NAMALWA (cell line): ENCODE measurements around the gene TIAM1.

Experiments
- DNase-seq: peaks from one replicate; pipeline ENCODE4 v3.0.0-alpha.2; 2015; ENCODE audit warnings: low spot score

Gene TIAM1

DNA sequence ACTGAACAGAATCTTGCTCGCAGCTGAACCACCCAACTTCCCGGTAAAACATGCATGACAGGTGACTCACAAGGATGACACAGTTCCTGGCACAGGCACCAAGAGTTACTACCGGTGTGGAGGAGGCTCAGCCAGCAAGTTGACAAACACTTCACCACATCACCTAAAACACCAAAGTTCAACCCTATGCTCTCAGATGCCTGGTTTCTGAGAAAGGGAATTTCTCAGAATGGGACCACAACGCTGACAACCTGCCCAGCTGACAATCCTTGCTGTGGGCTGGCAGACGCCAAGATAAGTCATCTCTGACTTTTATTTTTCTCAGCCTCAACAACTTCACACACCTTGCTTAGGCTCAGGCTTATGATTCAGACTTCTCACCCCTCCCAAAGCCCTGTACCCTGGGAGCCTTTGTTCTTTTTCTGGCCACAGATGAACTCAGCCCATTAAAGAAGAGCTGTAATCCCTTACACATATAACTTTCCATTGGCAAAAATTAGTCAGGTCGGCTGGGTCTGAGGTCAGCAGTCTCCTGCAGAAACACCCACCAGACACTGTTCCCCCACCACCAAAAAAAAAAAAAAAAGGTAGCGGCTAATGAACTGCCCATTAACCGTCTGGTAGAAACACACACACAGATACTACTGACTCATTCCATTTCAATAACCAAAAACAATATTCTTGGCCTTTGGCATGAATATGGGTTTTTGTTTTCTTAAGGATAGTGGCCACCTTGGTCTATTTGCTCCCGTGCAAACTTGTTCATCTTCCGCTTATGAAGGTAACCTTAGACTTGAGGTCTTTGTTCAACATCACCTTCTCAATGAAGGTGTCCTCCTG lies 10.8 kb upstream of the TIAM1 start:
- no peak for DNase-seq

DNA sequence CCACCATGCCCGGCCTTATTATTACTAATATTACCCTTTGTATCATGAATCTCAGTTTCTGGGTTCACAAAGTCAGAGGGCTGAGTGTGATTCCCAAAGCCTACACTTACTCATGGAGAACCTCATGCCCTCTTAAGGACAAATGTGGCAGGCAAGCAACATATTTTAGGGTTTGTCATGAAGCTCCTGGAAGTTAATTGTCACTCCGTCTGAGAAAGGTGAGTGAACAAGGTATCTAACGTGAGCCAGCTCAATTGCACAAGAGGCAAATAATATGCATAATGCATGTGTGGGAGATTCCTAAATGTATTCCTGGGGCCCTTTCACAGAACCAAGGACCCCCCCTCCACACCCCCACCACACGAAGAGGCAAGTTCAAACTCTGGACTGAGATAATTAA lies 10.1 kb upstream of the TIAM1 start:
- no peak for DNase-seq

DNA sequence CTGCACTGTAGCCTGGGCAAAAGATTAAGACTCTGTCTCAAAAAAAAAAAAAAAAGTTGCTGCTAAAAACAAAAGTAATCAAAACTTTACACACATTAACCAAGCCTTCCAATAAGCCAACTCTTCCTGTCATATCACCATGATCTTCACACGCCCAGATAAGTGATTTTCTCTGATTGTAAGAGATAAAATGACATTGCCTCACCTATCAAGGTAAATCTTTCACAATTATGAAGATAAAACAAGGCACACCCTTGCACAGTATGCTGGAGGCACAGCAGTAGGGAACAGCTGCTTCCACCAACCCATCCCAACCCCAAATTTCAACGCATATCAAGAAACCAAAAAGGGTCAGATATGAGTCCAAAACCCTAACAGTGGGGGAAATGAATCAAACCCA lies 8.8 kb upstream of the TIAM1 start:
- DNase-seq = no peak

DNA sequence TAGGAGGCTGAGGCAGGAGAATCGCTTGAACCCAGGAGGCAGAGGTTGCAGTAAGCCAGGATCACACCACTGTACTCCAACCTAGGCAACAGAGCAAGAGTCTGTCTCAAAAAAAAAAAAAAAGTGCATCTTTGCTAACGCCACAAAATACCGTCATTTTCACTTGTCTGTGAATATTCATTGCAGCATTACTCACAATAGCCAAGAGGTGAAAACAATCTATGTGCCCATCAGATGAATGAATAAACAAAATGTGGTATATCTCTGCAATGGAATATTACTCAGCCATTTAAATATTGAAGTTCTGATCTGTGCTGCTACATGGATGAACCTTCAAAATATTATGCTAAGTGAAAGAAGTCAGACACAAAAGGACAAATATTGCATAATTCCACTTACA lies 7.9 kb upstream of the TIAM1 start:
- no peak for DNase-seq

DNA sequence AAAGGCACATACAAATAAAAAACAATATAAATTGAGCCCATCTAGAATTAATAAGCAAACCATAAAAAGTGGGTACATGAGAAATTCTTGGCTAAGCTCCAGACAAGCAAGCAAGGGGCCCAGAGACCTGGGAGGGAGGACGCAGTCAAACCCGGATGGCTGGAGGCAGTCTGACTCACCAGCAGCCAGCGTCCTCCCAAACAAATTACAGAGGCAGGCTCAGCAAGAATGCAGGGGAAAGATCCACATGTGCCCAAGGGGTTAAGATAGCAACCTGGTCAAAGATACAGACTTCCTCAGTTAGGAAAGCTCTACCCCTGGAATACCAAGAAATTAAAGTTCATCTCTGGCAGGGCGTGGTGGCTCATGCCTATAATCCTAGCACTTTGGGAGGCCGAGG lies 7.4 kb upstream of the TIAM1 start:
- DNase-seq = no peak

DNA sequence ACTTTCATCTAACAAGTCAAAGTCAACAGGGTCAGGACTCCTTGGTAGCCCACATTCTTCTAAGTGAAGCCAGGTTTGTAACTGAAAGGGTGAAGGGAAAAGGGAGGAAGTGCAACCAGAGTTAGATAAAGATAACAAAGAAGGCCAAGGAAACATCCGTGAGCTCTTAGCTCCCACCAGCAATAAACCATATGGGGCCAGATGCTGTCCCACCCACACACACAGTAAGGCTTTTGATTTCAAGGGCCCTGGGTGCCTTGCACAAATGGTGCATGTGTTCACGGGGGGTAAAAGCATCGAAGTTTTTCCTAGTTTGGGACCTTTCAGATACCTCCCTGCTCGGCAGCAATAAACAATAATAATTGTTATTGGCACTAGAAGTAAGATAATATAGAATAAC lies 5.1 kb upstream of the TIAM1 start:
- DNase-seq = no peak

DNA sequence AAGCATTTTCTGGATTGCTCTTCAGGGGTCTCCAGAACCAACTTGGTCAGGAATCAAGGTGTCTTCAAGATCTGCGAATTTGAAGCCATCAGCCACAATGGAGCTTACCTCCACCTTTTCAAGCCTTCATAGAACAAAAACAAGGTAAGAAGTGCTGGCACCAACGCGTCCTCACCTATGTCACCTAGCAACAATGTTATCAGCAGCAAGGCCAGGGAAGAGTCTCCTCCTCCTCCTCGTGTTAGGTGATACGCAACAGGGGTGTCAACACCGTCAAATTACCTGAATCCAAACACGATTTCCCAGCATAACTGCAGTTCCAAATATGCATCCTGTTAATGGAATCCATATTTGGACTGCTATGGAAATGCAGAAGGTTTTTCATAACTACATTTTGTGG lies 4.1 kb upstream of the TIAM1 start:
- DNase-seq = no peak

DNA sequence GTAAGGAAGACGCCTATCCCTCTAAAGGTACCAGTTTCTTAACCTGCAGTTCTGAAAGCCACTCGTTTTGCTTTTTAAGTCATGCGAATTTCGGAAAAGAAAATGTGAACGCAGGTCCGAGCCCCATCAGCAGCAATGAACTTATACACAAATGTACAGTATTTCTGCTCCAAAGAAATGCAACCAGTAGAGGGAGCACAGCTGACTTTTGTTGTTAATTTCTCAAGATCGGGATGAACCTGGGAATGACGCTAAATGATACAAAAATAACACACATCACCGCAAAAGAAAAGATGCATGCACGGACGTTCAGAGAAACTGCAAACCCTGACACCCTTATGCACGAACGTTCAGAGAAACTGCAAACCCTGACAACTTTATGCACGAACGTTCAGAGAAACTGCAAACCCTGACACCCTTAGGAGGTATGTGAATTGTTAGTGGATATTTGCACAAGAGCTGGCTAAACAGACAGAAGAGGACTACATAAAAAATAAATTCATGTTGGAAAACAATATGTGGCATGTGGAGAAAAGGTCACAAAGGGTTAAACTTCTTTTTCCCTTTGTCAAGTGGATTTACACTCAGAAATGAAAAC lies 3.5 kb upstream of the TIAM1 start:
- DNase-seq = peak; percentile 10

DNA sequence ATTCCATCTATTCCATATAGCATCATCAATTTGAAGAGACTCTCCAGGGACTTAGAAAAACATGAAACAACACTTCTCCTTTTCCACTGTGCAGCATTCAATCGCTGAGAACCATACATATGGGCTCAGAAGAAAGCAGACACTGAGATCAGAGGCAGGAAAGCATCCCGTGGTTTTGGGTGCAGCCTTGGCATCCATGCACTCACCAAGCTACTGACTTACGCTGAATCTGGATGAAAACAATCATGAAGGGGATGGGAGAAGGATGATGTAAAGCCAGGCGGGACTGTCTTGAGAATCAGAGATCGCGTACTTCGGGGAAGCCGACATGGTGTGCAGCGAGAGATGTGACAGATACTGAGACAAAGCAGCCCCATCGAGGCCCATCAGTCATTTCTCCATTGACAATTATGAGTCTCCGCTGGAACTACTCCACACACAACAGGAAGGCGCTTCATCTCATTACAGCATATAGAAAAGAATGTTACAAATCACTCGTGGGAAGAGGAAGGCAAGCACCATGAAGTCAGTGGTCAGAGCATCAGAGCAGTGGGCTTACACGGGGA lies 2.3 kb upstream of the TIAM1 start:
- no peak for DNase-seq

DNA sequence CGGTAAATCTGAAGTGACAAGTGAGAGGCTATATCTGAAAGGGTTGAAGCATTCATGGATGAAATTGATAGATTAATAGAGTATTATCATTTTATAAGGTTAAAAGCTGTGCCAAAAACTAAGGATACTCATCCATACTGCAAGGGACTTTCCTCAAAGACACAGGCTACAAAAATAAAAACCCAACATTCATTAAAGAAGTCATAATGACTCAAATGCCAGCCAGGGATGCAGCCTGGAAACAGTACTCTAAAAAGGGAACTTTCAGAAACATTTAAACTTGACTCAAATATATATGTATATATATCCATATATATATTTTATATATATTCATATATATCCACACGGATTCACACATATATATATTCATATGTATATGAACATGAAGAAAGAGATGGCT lies 1.1 kb upstream of the TIAM1 start:
- DNase-seq = no peak

DNA sequence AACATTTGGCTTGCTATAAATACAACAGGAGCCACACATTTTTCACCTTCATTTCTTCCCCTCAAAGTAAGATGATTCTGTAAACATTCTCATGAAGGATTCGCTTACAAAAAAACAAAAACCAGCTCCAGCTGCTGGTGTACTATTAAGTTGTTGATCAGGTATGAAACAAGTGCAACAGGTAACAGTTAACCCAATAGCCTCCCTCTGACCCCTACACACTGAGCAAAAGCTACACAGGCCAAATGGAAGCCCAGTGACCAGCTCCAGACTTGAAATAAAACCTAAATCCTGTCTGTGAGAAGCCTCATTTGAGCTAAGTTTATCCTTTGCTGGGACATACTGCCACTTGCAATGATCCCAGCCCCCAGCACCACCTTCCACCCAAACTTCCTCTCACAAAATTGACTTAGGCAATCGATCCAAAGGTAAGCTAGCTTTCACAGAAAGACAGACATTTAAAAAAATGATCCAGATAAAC lies 991 bp downstream of the TIAM1 start:
- DNase-seq = no peak

DNA sequence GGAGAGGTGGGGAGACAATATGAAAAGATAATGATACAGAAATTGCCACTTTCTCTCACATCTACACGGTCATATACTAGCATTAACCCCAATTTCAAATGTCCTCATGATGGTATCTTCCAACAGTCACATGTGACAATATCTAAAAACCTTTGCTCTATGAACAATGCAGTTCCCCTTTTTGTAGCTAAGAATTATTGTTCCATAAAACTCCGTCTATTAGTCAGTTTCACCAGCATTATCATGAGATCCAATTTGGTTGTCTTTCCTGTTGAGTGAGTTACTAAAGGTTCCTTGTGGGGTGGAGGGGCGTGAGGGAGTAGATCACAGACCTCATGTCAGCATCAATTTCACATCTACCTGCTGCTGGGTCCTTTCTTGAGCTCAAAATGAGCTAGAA lies 1.7 kb downstream of the TIAM1 start:
- DNase-seq = no peak

DNA sequence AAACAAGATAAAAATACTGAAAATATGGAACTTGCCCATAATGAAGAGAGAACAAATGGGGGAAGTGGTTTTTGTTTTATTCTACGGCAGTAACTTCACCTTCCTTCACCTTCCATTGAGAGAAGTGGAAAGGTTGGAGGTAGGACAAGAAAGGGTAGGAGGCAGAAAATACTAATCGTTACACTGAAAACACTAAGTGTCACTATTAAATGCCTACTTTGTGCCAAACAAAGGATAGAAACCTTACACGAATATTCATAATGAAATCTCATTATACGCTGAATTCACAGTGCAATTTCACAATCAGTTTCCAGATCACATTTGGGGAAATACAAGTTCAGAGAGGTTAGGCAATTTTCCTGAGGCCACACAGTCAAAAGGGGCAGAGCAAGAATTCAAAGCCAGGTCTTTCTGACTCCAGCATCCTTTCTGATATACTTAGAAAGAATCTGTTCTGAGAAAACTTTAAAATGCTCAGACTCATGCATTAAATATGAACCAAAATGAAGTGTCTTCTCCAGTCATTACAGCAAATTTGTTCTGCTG lies 3.0 kb downstream of the TIAM1 start:
- no peak for DNase-seq

DNA sequence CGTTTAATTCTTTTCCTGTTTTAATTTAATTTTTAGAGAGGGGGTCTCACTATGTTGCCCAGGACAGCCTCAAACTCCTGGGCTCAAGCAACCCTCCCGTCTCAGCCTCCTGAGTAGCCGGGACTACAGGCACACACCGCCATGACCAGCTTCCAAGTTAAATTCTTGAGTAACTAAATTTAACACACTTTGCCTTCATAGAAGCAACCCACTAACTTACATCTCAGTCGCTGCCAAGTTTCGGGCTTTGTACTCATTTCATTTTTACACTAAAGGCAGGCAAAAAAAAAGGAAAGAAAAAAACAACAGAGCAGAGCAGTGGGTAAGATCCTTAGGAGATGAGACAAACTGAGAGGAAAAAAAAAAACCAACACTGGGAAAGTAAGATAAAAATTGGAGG lies 3.5 kb downstream of the TIAM1 start:
- DNase-seq = no peak

DNA sequence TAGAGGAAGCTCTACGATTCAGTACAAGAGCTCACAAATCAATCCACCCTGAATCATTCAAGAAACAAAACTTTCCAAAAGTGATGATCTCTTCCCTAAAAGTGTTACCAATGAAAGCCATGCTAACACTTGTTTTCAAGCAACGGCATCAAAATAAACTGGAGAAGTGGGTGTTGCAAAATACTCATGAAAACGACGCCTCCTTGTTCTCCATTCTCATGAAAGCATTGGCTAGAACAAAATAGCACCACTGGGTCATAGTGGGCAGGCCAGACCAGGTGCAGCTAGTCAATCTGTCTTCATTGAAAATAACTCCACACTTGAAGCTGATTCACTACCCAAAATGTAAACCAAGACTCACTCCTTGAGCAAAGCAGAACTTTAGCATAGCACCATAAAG lies 4.3 kb downstream of the TIAM1 start:
- DNase-seq = no peak

DNA sequence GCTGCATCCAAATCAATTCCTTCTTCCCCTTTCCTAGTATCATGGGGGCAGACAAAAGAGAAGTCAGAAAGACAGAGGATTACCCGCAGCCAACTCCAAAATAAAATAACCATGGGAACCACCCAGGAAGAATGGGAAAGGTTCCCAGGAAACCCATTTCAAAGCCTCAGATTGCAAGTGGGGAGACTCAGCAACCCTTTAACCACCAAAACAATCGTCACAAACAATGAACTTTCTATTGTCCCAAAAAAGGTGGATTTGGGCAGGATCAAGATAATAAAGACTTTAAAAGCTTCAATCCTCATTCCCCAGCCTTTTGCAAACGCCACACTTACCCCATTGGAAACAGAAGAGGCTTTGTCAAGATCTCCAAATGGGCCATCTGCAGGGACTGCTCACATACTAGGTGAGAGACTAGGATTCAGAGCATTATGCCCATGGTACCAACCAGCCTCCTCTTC lies 5.1 kb downstream of the TIAM1 start:
- no peak for DNase-seq

DNA sequence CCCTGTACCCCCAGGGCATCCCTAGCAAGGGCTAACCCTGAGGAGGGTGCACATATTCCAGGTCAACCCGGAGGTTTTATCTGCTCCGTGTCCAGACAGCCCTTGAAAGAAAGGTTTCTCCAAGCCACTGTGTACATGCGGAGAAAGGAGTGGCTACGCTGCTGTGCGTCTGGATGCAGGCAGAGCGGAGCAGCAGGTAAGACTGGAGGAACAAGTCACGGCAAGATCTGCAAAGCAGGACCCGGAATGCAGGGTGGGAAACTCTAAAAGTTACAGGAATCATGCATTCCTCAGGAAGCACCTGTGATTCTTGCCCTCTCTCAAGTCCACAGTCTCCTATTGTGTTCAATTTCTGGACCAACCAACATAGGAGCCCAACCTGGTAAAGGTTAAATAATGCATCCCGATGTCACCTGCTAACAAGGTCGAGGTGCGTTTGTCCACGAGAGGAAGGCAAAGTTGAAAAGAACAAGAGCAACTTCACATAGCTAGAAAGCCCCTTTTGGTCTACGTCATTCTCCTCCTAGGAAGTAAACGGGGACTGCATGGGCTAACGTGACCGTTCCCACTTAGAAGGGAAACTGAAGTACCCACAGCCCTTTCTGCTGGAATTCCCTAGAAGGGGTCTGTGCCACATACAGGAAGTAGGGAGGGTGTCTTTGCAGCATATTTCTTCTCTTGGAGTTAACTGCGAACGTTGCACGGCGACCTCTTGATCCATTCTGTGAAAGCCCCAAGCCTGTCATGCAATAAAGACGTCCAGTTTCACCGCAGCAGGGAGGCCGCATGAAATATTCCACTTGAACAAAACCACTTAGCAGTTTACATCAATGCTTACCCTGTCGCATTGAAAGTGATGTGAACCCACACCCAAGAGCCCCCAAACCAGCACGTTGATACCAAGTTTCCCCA lies 5.8 kb downstream of the TIAM1 start:
- DNase-seq = no peak

DNA sequence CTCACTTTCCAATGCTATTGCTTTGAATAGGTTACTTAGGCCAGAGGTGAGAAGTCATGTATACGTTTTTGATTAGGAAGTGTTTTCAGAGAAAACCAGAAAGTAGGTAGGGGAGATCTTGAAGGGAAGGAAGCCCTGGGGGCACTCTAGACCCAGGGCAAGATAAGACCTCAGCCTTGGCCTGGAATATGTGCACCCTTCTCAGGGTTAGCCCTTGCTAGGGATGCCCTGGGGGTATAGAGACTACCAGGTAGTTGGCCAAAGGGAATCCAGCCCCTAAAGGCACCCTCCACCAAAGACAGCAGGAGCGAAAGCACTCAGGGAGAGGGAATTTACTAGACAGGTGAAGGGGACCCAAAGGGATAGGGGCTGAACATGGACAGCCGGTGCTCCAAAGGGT lies 7.0 kb downstream of the TIAM1 start:
- no peak for DNase-seq

DNA sequence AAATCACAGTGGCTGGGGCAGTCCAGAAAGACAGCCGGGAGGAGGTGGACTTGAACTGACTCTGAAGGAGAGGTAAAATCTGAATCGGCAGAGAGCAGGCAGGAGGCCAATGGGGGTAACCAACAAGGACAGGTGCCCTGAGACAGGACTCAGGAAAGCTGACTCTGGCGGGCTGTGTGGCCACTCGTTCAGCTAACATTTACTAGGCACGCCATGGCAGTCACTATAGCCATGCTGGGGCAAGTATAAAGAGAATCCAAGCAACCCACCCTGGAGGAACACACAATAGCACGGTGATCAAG lies 7.4 kb downstream of the TIAM1 start:
- DNase-seq = no peak

DNA sequence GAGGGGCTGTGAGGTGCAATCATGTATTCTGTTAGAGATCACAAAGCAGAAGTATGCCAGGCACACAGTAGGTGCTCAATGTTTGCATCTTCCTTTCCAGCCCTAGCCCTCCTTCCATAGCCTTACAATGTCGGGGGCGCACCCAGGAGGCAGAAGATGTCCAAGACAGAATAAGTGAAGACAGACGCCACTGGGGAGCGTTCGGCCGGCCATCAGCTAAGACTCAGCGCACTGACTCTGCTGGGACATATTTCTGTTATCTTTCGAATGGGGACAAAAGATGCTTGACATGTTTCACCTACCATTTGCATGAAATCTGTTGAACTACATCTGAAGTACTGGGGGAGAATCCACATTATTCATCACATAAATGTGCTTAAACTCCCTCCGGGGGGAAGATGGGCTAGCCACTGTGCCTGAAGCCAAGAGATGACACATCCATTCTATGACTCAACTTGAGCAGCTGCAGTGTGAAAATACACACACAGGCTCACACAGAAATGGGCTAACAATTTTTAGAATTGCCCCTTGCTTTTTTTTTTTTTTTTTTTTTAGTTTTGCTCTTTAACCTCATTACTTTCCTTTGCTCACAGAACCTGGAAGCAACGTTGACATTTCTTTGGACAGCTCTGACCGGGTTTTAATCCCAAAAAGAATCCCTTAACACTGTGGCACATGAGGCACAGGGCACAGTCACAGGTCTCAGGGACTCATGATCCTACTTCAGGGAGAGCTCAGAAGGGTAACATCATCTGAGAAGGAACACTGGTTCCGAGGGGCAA lies 7.9 kb downstream of the TIAM1 start:
- DNase-seq = no peak

DNA sequence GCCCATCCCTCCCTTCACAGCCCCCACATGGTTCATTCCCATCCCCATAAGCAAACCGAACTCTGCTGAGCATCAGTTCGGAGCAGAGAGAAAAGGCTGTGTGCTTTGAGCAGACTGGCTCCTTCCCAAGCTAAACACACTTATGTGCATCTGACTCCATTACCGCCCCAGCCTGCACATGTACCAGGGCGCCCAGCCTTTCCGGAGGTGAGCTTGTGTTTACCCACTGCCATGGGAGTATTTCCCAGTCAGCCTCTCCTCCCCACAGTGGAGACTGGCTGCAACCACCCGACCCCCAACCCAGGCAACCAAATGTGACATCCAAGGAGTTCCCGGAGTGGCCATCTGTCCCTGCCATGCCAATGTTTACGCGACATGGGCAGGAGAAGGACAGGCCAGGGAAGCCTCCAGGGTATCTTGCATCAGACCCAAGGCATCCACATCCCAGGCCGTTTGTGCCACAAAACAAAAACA lies 9.4 kb downstream of the TIAM1 start:
- DNase-seq = no peak
